ENCODE results near the gene CACYBP. TPM values are rescaled to one million over a fixed set of nuclear protein-coding genes. Genes with fewer than 3 reads are reported as not detected.

Gene CACYBP
- total and polyA plus RNA-seq, 2 of the 13 experiments (the other 11 are each of a cell fraction or from before 2014, with no cell fraction given) = 18.4 to 183 TPM

DNA sequence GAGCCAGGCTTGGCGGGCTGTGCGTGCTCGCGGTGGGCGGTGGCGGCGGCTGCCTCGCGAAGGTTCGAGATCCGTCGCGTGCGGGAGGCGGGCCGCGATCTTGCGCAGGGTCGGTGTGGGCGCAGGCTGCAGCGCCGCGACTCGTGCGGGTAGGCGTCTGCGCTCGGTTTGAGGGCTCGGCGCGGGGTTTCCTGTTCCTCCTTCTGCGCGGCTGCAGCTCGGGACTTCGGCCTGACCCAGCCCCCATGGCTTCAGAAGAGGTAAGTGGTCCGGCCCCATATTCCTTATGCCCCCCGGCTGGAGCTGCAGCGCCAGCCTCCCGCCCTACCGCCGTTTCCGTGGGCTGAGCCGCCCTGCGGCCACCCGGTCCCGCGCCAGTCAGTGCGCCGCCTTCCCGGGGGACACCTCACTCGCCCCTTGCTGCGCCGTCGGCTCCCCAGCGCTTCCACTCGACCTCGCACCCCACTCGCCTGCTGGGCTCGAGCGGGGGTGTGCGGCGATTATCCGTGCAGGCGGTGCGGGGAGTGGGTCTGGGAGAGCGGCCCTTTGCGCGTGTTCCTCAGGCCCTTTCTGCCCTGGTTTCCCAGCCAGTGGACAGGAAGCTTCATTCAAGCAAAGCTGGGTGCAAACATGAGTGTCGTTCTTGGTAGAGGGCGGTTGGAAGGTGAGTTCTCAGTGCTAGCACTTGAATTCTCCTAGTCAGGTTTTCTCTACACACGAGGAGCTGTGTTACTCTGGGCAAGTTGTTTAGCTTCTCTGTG is at the start of gene CACYBP (continued):
- TF ChIP-seq SP4 (CRISPR knock-in tag; IDR thresholded peaks at IDR 0.05) (peak; percentile 78), ZMYM2 (CRISPR knock-in tag; IDR thresholded peaks at IDR 0.05) (0 out of 2 replicates have a peak, but pooled peaks have one; percentile 17), SMAD1 (CRISPR knock-in tag; IDR thresholded peaks at IDR 0.05; ENCODE audit: borderline replicate concordance, low read depth) (0 out of 2 replicates have a peak, but pooled peaks have one; percentile 19), FOXO1 (CRISPR knock-in tag; IDR thresholded peaks at IDR 0.05) (no peak; the same call in 1 of the 2 replicates), KMT2B (CRISPR knock-in tag; IDR thresholded peaks at IDR 0.05) (peak; percentile 22; the same call in 1 of the 2 replicates), NRL (CRISPR knock-in tag; IDR thresholded peaks at IDR 0.05; ENCODE audit: borderline replicate concordance) (peak; percentile 98), ZBTB8A (CRISPR knock-in tag; IDR thresholded peaks at IDR 0.05; ENCODE audit: borderline replicate concordance, low read depth) (peak; percentile 92; the same call in 1 of the 2 replicates), AGO1 (IDR thresholded peaks at IDR 0.05; ENCODE audit: low read depth, low read length, poor library complexity, severe bottlenecking) (peak; percentile 95), ZNF773 (CRISPR knock-in tag; IDR thresholded peaks at IDR 0.05; ENCODE audit: borderline replicate concordance) (peak; percentile 86), ZNF431 (CRISPR knock-in tag; IDR thresholded peaks at IDR 0.05; ENCODE audit: borderline replicate concordance, low read depth) (peak; percentile 70; the same call in 1 of the 2 replicates), RFX1 (IDR thresholded peaks at IDR 0.05) (no peak), ZNF850 (CRISPR knock-in tag; conservative IDR thresholded peaks at IDR 0.05) (peak; percentile 61; the same call in 1 of the 2 replicates), GATAD1 (CRISPR knock-in tag; IDR thresholded peaks at IDR 0.05) (no peak), TMF1 (CRISPR knock-in tag; IDR thresholded peaks at IDR 0.05; ENCODE audit: low read depth) (peak; percentile 98), NKX3-1 (CRISPR knock-in tag; IDR thresholded peaks at IDR 0.05) (peak; percentile 73), PCBP2 (optimal IDR thresholded peaks at IDR 0.05; ENCODE audit: low read depth, low read length, poor library complexity, severe bottlenecking) (no peak), RAD21 (CRISPR knock-in tag; IDR thresholded peaks at IDR 0.05) (peak; percentile 44), SNAPC2 (CRISPR knock-in tag; IDR thresholded peaks at IDR 0.05) (peak; percentile 88), HNRNPUL1 (IDR thresholded peaks at IDR 0.05; ENCODE audit: low read depth, low read length) (0 out of 2 replicates have a peak, but pooled peaks have one; percentile 18), ONECUT2 (CRISPR knock-in tag; IDR thresholded peaks at IDR 0.05) (peak; percentile 44; the same call in 1 of the 2 replicates), NFYB (CRISPR knock-in tag; IDR thresholded peaks at IDR 0.05) (peak; percentile 8; the same call in 1 of the 2 replicates), GABPB1 (CRISPR knock-in tag; IDR thresholded peaks at IDR 0.05) (0 out of 2 replicates have a peak, but pooled peaks have one; percentile 4), ZNF766 (CRISPR knock-in tag; IDR thresholded peaks at IDR 0.05; ENCODE audit: borderline replicate concordance) (peak; percentile 75; the same call in 1 of the 2 replicates), ESRRA (CRISPR knock-in tag; IDR thresholded peaks at IDR 0.05; ENCODE audit: low read depth) (no peak; the same call in 1 of the 2 replicates), NFKB2 (CRISPR knock-in tag; IDR thresholded peaks at IDR 0.05; ENCODE audit: borderline replicate concordance) (peak; percentile 97), ZNF256 (CRISPR knock-in tag; conservative IDR thresholded peaks at IDR 0.05) (peak; percentile 69)
- TF ChIP-seq, protein P1, sequence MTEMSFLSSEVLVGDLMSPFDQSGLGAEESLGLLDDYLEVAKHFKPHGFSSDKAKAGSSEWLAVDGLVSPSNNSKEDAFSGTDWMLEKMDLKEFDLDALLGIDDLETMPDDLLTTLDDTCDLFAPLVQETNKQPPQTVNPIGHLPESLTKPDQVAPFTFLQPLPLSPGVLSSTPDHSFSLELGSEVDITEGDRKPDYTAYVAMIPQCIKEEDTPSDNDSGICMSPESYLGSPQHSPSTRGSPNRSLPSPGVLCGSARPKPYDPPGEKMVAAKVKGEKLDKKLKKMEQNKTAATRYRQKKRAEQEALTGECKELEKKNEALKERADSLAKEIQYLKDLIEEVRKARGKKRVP (CRISPR knock-in tag; IDR thresholded peaks at IDR 0.05) = peak in 1 of 2 experiments; percentile 73; a peak in 2 of 4 replicates

Data from HepG2 (cell line).